OCI-LY1 (cell line): Measurements from ENCODE around the gene MBNL1.
"Not testable (repeated sequence)": the region's sequence is repeated elsewhere in the genome, so short reads cannot be mapped to it uniquely, and the experiment has no call there.

ENCODE experiments used
- H2AFZ ChIP-seq: fragments of 200-600 bp; sonication (generic), shearing (Covaris generic); 2 replicates; pipeline ENCODE4 v1.6.0; 2014; ENCODE audit warnings: antibody characterized with exemption, mild to moderate bottlenecking, low read length
- H3F3A ChIP-seq: fragments of 200-600 bp; sonication (generic), shearing (Covaris generic); 2 replicates; pipeline ENCODE4 v1.6.0; 2014; ENCODE audit warnings: mild to moderate bottlenecking, antibody characterized with exemption, low read length, moderate library complexity; ENCODE audit not compliant: insufficient read depth
- H3K27ac ChIP-seq: fragments of 200-600 bp; sonication (generic); 2 replicates; pipeline ENCODE4 v1.5.1; 2014; ENCODE audit warnings: low read length, mixed run types, mild to moderate bottlenecking, low read depth; ENCODE audit not compliant: poor library complexity, severe bottlenecking
- H3K27me3 ChIP-seq: fragments of 200-600 bp; sonication (generic); 2 replicates; pipeline ENCODE4 v1.6.0; 2014; ENCODE audit warnings: antibody characterized with exemption, mild to moderate bottlenecking, low read length, moderate library complexity; ENCODE audit not compliant: insufficient read depth
- H3K36me3 ChIP-seq: fragments of 200-600 bp; sonication (generic); 2 replicates; pipeline ENCODE4 v1.6.1; 2014; ENCODE audit warnings: mild to moderate bottlenecking, antibody characterized with exemption, low read length, moderate library complexity, mixed read lengths; ENCODE audit not compliant: insufficient read depth
- H3K4me1 ChIP-seq: fragments of 200-600 bp; sonication (generic); 2 replicates; pipeline ENCODE4 v1.5.1; 2014; ENCODE audit warnings: mild to moderate bottlenecking, low read length, moderate library complexity; ENCODE audit not compliant: insufficient read depth, severe bottlenecking
- H3K4me2 ChIP-seq: fragments of 200-600 bp; sonication (generic), shearing (Covaris generic); 2 replicates; pipeline ENCODE4 v1.6.1; 2014; ENCODE audit warnings: low read length
- H3K4me3 ChIP-seq: fragments of 200-600 bp; sonication (generic); 2 replicates; pipeline ENCODE4 v1.5.1; 2014; ENCODE audit warnings: low read length, low read depth, mild to moderate bottlenecking, mixed read lengths; ENCODE audit not compliant: poor library complexity, severe bottlenecking
- H3K79me2 ChIP-seq: fragments of 200-600 bp; shearing (Covaris generic); 2 replicates; pipeline ENCODE4 v1.6.1; 2016; ENCODE audit warnings: mixed run types, low read length, mixed read lengths; ENCODE audit not compliant: insufficient read depth
- H3K9ac ChIP-seq: fragments of 200-600 bp; sonication (generic), shearing (Covaris generic); 2 replicates; pipeline ENCODE4 v1.6.1; 2014; ENCODE audit warnings: mild to moderate bottlenecking, low read length, mixed read lengths
- H3K9me2 ChIP-seq: fragments of 200-600 bp; sonication (generic), shearing (Covaris generic); 2 replicates; pipeline ENCODE4 v1.6.1; 2014; ENCODE audit warnings: low read depth, mild to moderate bottlenecking, low read length, mixed read lengths
- H3K9me3 ChIP-seq: fragments of 200-600 bp; shearing (Covaris generic); 2 replicates; pipeline ENCODE4 v1.6.1; 2014; ENCODE audit warnings: low read length, mixed read lengths
- H4K20me1 ChIP-seq: fragments of 200-600 bp; sonication (generic), shearing (Covaris generic); 2 replicates; pipeline ENCODE4 v1.6.0; 2016; ENCODE audit warnings: mild to moderate bottlenecking, low read length; ENCODE audit not compliant: insufficient read depth
- EZH2 ChIP-seq: fragments of 200-600 bp; sonication (generic), shearing (Covaris generic); IDR thresholded peaks from 2 replicates; pipeline ENCODE4 v1.8.0; 2017; ENCODE audit warnings: borderline replicate concordance, mixed run types, mild to moderate bottlenecking, antibody characterized with exemption, low read length, moderate library complexity, mixed read lengths
- TF ChIP-seq, protein P1 (sequence below): fragments of 200-600 bp; sonication (generic), shearing (Covaris generic); IDR thresholded peaks from 2 replicates; pipeline ENCODE4 v1.5.1; 2017; ENCODE audit warnings: mild to moderate bottlenecking, antibody characterized with exemption, low read length, moderate library complexity, mixed read lengths

The MBNL1 gene

DNA sequence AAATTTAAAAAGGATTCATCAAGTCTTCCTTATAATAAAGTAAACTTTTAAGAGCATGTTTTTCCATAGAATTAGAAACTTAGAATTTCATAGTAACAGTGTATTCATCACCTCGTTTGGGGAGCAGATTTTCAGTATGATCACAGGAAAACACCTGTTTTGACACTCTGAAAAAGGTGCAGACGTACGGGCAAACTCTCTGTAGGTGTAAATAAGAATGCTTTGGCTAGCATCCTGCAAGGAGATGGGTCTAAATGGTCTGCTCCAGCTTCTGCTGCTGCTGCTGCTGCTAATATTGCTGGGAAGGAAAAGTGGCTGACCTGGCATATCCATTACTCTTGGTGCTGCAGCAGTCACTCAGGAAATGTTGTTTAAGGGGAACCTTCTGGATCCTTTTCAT, 66.0 kb downstream of the MBNL1 start:
- peaks cover 82% of the 10 kb centered on the region for H3K36me3 ChIP-seq
- TF ChIP-seq, protein P1, sequence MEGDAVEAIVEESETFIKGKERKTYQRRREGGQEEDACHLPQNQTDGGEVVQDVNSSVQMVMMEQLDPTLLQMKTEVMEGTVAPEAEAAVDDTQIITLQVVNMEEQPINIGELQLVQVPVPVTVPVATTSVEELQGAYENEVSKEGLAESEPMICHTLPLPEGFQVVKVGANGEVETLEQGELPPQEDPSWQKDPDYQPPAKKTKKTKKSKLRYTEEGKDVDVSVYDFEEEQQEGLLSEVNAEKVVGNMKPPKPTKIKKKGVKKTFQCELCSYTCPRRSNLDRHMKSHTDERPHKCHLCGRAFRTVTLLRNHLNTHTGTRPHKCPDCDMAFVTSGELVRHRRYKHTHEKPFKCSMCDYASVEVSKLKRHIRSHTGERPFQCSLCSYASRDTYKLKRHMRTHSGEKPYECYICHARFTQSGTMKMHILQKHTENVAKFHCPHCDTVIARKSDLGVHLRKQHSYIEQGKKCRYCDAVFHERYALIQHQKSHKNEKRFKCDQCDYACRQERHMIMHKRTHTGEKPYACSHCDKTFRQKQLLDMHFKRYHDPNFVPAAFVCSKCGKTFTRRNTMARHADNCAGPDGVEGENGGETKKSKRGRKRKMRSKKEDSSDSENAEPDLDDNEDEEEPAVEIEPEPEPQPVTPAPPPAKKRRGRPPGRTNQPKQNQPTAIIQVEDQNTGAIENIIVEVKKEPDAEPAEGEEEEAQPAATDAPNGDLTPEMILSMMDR, result no peak
- no peak for TF ChIP-seq EZH2
- no peak overlapping the region for H3K4me3 ChIP-seq
- no peak overlapping the region for H3K4me2 ChIP-seq
- no peak overlapping the region for H3K27ac ChIP-seq
- no peaks in the 10 kb centered on the region for H3K9me2 ChIP-seq
- H3K9ac ChIP-seq, result no peak overlapping the region
- H2AFZ ChIP-seq, result no peak overlapping the region
- peaks cover 91% of the 10 kb centered on the region for H3K79me2 ChIP-seq
- no peaks in the 10 kb centered on the region for H4K20me1 ChIP-seq
- no peaks in the 10 kb centered on the region for H3K27me3 ChIP-seq
- peaks cover 4% of the 10 kb centered on the region for H3K4me1 ChIP-seq
- no peaks in the 10 kb centered on the region for H3F3A ChIP-seq
- no peaks in the 10 kb centered on the region for H3K9me3 ChIP-seq

DNA sequence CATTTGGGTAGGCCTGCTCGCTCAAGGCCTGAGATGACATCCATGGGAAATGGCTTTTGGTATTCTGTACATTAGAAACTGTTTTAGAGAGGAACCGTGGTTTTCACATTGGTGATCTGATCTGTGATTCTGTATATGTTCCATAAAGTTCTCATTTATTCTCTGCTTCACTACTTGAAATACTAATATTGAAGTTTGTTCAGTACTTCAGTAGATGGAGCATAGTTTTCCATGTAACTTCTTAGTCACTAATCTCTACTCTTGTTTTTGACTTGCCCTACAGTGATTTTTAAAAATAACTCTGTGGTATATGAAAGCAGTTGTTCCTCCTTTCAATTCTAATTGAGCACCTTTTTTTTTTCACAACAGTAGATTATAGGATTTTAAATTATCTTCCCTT, 66.5 kb downstream of the MBNL1 start:
- Histone ChIP-seq H3K9me2 (no peaks in the 10 kb centered on the region), H2AFZ (no peak overlapping the region), H3K27me3 (no peaks in the 10 kb centered on the region), H3K4me1 (no peaks in the 10 kb centered on the region), H3K9me3 (no peaks in the 10 kb centered on the region), H3K79me2 (peaks cover 88% of the 10 kb centered on the region), H3K4me2 (no peak overlapping the region), H4K20me1 (no peaks in the 10 kb centered on the region), H3F3A (no peaks in the 10 kb centered on the region), H3K36me3 (peaks cover 83% of the 10 kb centered on the region), H3K4me3 (no peak overlapping the region), H3K27ac (no peak overlapping the region), H3K9ac (no peak overlapping the region)
- TF ChIP-seq, protein P1, result no peak
- TF ChIP-seq EZH2, result no peak

DNA sequence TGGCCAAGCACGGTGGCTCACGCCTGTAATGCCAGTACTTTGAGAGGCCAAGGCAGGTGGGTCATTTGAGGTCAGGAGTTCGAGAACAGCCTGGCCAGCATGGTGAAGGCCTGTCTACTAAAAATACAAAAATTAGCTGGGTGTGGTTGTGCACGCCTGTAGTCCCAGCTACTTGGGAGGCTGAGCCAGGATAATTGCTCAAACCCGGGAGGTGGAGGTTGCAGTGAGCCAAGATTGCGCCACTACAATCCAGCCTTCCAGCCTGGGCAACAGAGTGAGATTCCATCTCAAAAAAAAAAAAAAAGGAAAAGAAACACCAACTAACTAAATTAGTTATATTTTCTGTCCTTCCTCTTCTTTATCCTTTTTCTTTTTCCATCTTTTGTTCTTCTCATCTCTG, 68.6 kb downstream of the MBNL1 start:
- H3K4me1 ChIP-seq, H3K9ac ChIP-seq, H3K4me2 ChIP-seq, H3K27ac ChIP-seq, H4K20me1 ChIP-seq, H3K4me3 ChIP-seq, H3K9me3 ChIP-seq, H3K27me3 ChIP-seq, H3F3A ChIP-seq, H3K9me2 ChIP-seq, H2AFZ ChIP-seq: not testable (repeated sequence)
- Histone ChIP-seq H3K36me3 (peaks cover 86% of the 10 kb centered on the region), H3K79me2 (peaks cover 86% of the 10 kb centered on the region)

DNA sequence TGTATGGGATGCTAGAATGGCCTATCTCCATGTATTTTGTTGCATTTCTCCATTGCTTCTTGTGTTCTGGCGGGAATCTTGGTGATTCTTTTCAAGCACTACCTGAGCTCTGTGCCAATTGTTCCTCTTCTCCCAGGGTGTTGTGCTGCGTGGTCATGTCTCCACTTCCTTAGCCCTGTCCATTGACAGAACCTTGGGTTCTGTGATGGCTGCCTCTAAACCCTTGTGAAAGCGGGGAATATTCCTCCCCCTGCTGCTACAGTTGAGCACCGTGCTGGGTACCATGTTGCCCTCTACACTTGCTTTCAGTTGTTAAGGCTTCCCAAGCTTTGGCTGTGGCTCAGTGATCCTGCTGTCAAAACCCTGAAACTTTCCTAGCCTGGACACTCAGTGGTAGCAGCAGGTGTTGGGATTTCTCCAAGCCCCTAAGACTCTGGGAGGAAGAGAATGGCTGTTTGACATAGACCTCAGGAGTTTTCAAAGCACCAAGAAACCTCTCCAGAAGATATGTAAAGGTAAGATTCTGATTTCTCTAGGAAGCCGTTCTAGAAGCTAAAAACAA, 69.5 kb downstream of the MBNL1 start:
- Histone ChIP-seq H2AFZ (no peak overlapping the region), H3K4me1 (no peaks in the 10 kb centered on the region), H3K9me3 (no peaks in the 10 kb centered on the region), H3K9ac (no peak overlapping the region), H3K79me2 (peaks cover 85% of the 10 kb centered on the region), H3K27me3 (no peaks in the 10 kb centered on the region), H3K9me2 (no peaks in the 10 kb centered on the region), H3K27ac (no peak overlapping the region), H4K20me1 (no peaks in the 10 kb centered on the region), H3F3A (no peaks in the 10 kb centered on the region), H3K4me3 (no peak overlapping the region), H3K4me2 (no peak overlapping the region), H3K36me3 (peaks cover 88% of the 10 kb centered on the region)
- TF ChIP-seq EZH2, result no peak
- TF ChIP-seq, protein P1, result no peak
